Pancreas (tissue), 10 donors: Measurements from ENCODE around the gene NUP43. TPM values are rescaled to one million over a fixed set of nuclear protein-coding genes. Genes with fewer than 3 reads are reported as not detected.

Source experiments
- ATAC-seq, 4 donors: fragments of 200-7000 bp; cut with Tn5 transposase; one replicate each; pipeline versions ENCODE4 v1.8.0 to v1.9.1; 2020; ENCODE audit warnings: mild to moderate bottlenecking in 4 of 4, moderate library complexity in 4 of 4
- DNase-seq, 6 donors: peaks; one replicate each; pipeline ENCODE4 v3.0.0-alpha.2; 2020
- FAIRE-seq: peaks from 2 replicates; lab custom pipeline; 2012; peaks lifted over from hg19 to GRCh38; lab: Jason Lieb, UNC
- H3K27ac ChIP-seq, 4 donors: fragments of 200-600 bp; sonication (generic); 1 replicate in 3 of 4; 2 replicates in 1 of 4; pipeline versions ENCODE4 v1.5.0 to v1.8.0; 2020
- H3K27me3 ChIP-seq, 4 donors: fragments of 200-600 bp; one replicate each; pipeline ENCODE4 v1.8.0; 2021
- H3K36me3 ChIP-seq, 3 donors: fragments of 200-600 bp; sonication (generic) in 1 of 3; one replicate each; pipeline versions ENCODE4 v1.5.0 to v1.8.0; 2020 to 2021
- H3K4me1 ChIP-seq, 3 donors: fragments of 200-600 bp; one replicate each; pipeline ENCODE4 v1.8.0; 2021
- H3K4me3 ChIP-seq, 4 donors: fragments of 200-600 bp; sonication (generic) in 2 of 4; one replicate each; pipeline versions ENCODE4 v1.5.0 to v1.8.0; 2020 to 2021
- H3K9me3 ChIP-seq, 4 donors: fragments of 200-600 bp; one replicate each; pipeline ENCODE4 v1.8.0; 2021
- WGBS, 2 donors: extraction: QIAGEN DNeasy Blood & Tissue Kit; methylation state at CpG; one replicate each; pipeline ENCODE4 v1.1.7; 2013; 5-methylcytosine and 5-hydroxymethylcytosine counted together
- intact Hi-C, 3 donors: fragments of 100-400 bp; cut with DNase I; formaldehyde crosslinking; loops; one replicate each; pipeline versions ENCODE4 v1.11.1 to v1.14.2; 2022
- polyA plus RNA-seq, 2 donors: library from polyadenylated mRNA; stranded (reverse); fragments of 200-250 nt; gene quantifications; one replicate each; pipeline ENCODE4 v1.2.3, GENCODE V29; 2013
- total RNA-seq, 6 donors: library from RNA; stranded (reverse); fragmentation: NEBNext Ultra II Directional in 4 of 6; extraction: Animal tissue kit (Norgen Biotek cat#: 25700) in 4 of 6; gene quantifications; one replicate each; pipeline versions ENCODE4 v1.2.1 to v1.2.4, GENCODE V29; 2021 to 2023
- TF ChIP-seq, protein P1 (sequence below), 4 donors: fragments of 200-600 bp; sonication (generic) in 3 of 4; IDR thresholded peaks; one replicate each; pipeline versions ENCODE4 v1.5.0 to v1.8.0; 2021; ENCODE audit warnings: antibody characterized with exemption in 4 of 4
- donor health status: healthy with polysubstance abuse.
- donor health status: DM: no; HTN: no; CAD: no; lungs with moderate emphysema.
- donor health status: DM: no; HTN: no; CAD: no.
- donor health status: control.
- donor health status: control.
- donor health status: Bipolar disorder and iron deficiency.
- donor health status: DM: yes; HTN: yes; CAD: no.
- donor health status: DM: no; HTN: no; CAD: no.
- donor health status: DM: no; HTN: no; CAD: no.
- donor health status: DM: yes; HTN: yes; CAD: no.

The NUP43 gene
- total and polyA plus RNA-seq, 8 donors: 7.2 to 21.0 (median 15.3) TPM

DNA sequence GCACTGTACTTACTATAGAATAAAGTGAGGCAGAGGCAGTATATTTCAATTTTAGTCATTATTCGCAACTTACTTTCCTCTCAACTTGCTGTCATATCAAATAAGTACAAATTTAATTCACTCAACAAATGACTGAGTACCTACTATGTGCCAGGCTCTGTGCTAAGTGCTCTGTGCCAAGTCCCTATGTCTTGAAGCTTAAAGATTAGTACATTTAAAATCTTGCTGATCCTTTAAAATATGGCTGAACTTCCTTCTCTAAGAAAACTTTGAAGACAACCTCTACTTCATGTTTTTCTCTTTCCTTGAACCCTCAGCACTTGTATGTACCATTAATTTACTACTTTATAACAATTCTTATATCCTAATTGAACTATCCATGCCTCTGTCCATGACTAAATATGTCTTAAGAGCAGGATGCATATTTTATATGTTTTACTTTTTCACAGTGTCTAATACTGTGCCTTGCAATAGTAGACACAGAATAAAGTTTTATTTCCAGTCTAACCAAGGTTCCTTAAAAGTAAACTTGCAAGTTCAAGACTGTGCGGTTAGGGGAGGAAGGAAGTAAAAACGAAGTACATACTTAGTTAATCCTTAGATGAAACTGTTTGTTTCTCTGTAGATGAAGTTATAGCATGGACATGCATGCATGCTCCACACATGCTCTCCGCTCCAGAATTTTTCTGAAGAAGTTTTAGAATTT, 18.4 kb downstream of the NUP43 start:
- peak in 1 of 4 donors; percentile 27 for ATAC-seq
- no peaks in the 10 kb centered on the region for H3K27me3 ChIP-seq
- H3K27ac ChIP-seq: peak overlapping the region in 1 of 4 donors; percentile 28
- TF ChIP-seq, protein P1, sequence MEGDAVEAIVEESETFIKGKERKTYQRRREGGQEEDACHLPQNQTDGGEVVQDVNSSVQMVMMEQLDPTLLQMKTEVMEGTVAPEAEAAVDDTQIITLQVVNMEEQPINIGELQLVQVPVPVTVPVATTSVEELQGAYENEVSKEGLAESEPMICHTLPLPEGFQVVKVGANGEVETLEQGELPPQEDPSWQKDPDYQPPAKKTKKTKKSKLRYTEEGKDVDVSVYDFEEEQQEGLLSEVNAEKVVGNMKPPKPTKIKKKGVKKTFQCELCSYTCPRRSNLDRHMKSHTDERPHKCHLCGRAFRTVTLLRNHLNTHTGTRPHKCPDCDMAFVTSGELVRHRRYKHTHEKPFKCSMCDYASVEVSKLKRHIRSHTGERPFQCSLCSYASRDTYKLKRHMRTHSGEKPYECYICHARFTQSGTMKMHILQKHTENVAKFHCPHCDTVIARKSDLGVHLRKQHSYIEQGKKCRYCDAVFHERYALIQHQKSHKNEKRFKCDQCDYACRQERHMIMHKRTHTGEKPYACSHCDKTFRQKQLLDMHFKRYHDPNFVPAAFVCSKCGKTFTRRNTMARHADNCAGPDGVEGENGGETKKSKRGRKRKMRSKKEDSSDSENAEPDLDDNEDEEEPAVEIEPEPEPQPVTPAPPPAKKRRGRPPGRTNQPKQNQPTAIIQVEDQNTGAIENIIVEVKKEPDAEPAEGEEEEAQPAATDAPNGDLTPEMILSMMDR (IDR thresholded peaks at IDR 0.05): no peak
- intact Hi-C loops: no loop called here
- FAIRE-seq: no peak
- H3K4me3 ChIP-seq: no peak overlapping the region
- H3K9me3 ChIP-seq: no peaks in the 10 kb centered on the region
- 89 to 93% methylated on average over 4 of the region's 4 CpGs for WGBS, 2 donors
- H3K36me3 ChIP-seq: peaks cover 0 to 34% (median 16%) of the 10 kb centered on the region in 3 donors
- DNase-seq: no peak
- peaks cover 0 to 5% (median 0%) of the 10 kb centered on the region in 3 donors for H3K4me1 ChIP-seq

DNA sequence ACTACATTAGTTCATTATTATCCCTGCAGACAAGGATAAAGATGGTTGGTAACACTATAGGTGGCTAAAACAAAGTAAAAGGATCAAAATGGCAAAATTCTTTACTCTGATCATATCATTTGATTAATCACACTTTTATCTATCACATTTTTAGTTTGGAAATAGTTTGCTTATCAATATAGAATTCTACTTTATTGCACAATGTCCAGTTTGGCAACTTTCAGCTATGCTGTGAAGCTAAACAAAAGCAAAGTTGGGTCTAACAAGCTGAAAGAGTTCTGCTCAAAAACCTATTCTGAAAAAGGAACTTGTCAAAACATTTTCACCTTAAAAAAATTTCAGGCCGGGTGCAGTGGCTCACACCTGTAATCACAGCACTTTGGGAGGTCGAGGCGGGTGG, 20.5 kb downstream of the NUP43 start:
- TF ChIP-seq, protein P1 (IDR thresholded peaks at IDR 0.05): no peak
- H3K27ac ChIP-seq: no peak overlapping the region
- FAIRE-seq: no peak
- intact Hi-C loops: no loop called here
- peaks cover 0 to 22% (median 12%) of the 10 kb centered on the region in 3 donors for H3K36me3 ChIP-seq
- H3K27me3 ChIP-seq: no peaks in the 10 kb centered on the region
- DNase-seq: no peak
- no peaks in the 10 kb centered on the region for H3K9me3 ChIP-seq
- no peak for ATAC-seq
- no peak overlapping the region for H3K4me3 ChIP-seq
- H3K4me1 ChIP-seq: peaks cover 0 to 5% (median 0%) of the 10 kb centered on the region in 3 donors
- WGBS, 2 donors: 81 to 84% methylated on average over 3 of the region's 3 CpGs

DNA sequence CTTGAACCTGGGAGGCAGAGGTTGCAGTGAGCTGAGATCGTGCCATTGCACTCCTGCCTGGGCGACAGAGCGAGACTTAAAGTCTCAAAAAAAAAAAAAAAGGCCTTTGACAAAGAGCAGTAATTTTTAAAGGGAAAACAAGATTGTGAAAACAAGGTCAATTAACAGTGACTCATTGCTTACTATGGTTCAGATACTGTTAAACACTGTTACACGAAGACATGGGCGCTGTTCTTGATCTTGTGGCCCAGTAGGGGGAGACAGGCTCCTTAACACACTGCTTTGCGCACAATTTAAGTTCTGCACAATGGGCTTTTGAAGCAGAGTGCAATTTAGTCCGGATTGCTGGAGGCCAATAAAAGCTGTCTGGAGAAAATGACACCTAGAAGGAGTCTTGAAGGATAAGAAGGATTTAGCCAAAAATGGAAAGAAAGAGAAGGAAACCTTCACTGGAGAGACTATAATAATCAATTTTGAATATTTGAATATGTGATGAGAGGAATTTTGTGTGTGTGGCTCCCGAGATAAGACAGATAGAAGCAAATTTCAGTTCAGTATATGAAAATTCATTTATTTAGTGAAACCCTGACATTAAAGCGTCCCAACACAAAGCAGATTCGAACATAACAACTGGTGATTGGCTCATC, 22.4 kb downstream of the NUP43 start:
- ATAC-seq: peak; percentile 94 to 99 (median 98)
- WGBS, 2 donors: 42 to 43% methylated on average over 10 of the region's 10 CpGs
- Histone ChIP-seq H3K9me3 (no peaks in the 10 kb centered on the region), H3K27ac (peak overlapping the region in 1 of 4 donors; percentile 22), H3K27me3 (no peaks in the 10 kb centered on the region), H3K4me1 (peaks cover 0 to 5% (median 0%) of the 10 kb centered on the region in 3 donors), H3K36me3 (peaks cover 0 to 5% (median 4%) of the 10 kb centered on the region in 3 donors), H3K4me3 (no peak overlapping the region)
- DNase-seq: peak in 4 of 6 donors; percentile 31 to 69 (median 42)
- intact Hi-C loops: no loop called here
- TF ChIP-seq, protein P1 (IDR thresholded peaks at IDR 0.05): peak; percentile 39 to 56 (median 52)
- no peak for FAIRE-seq

DNA sequence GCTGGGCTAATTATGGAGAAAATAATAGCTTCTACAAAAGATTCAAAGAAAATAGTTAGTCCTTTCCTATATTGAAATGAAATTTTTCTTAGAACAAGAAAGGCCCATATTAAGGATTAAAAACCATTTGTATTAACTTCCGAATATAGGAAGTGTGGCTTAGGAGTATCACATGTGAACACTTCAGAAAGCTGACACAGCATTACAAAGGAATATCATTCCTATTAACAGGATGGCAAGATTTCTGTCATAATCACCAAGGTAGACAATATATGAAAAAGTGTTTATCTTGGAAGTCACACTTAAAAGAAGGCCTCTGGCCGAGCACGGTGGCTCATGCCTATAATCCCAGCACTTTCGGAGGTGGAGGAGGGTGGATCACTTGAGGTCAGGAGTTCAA, 23.1 kb downstream of the NUP43 start:
- DNase-seq: no peak
- H3K4me3 ChIP-seq: no peak overlapping the region
- no peak for ATAC-seq
- FAIRE-seq: no peak
- WGBS, 2 donors: 91 to 92% methylated on average over 4 of the region's 4 CpGs
- H3K36me3 ChIP-seq: no peaks in the 10 kb centered on the region
- peak overlapping the region in 1 of 4 donors; percentile 22 for H3K27ac ChIP-seq
- H3K27me3 ChIP-seq: no peaks in the 10 kb centered on the region
- TF ChIP-seq, protein P1 (IDR thresholded peaks at IDR 0.05): no peak
- intact Hi-C loops: no loop called here
- no peaks in the 10 kb centered on the region for H3K9me3 ChIP-seq
- H3K4me1 ChIP-seq: peaks cover 0 to 5% (median 0%) of the 10 kb centered on the region in 3 donors
